Measurements from ENCODE around the gene FOXR1. TPM values are rescaled to one million over a fixed set of nuclear protein-coding genes. Genes with fewer than 3 reads are reported as not detected.

FOXR1 gene
- total and polyA plus RNA-seq, 8 donors: not detected

GRCh38 chr11:118928870-118929500 is 42.6 kb upstream of the FOXR1 start:
- Histone ChIP-seq H3K36me3 (no peaks in the 10 kb centered on the region), H3K4me3 (peak overlapping the region; percentile 65 to 84 (median 75)), H3K27ac (peak overlapping the region; percentile 92 to 99 (median 97)), H3K9me3 (no peaks in the 10 kb centered on the region), H3K27me3 (no peaks in the 10 kb centered on the region), H3K4me1 (peaks cover 42 to 68% (median 61%) of the 10 kb centered on the region in 4 donors)
- WGBS, 5 donors: 0 to 1% (median 0%) methylated on average over 19 to 26 of the region's 26 CpGs
- TF ChIP-seq POLR2AphosphoS5 (IDR thresholded peaks at IDR 0.05): no peak
- TF ChIP-seq EP300 (IDR thresholded peaks at IDR 0.05): no peak
- no peak for TF ChIP-seq POLR2A (IDR thresholded peaks at IDR 0.05)
- no peak for TF ChIP-seq CTCF (IDR thresholded peaks at IDR 0.05)
- intact Hi-C loops (cut with DNase I; ENCODE audit: low total_unique reads): loop anchor here (2.0 kb wide), 1 partner anchor 20 kb away; no protein-coding TSS in a partner anchor
- DNase-seq: no peak

DNA sequence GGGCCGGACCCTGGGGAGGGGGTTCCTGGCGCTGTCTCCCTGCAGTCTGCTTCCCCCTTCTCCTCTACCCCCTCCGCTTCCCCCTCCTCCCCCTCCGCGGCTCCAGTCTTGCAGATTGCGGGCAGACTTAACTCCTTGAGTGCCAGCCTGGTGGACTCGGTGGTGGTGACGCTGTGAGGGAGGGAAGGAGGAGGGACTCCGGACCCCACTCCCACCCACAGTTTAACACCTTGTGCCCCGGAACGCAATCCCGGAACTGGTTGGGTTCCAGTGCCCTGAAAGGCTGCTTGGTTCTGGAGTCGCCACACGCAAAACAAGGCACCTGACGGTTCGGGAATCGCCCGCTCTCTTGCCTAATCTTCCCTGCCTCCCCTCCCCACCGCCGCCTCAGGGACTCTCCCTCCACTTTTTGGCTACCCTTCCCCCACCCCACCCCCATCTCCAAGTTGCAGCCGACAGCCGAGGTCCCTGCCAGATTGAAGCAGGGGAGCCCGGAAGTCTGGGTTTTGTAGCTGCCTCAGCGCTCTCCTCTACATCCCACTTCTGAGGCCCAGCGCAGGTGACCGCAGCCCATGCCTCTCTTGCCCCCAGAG is 42.0 kb upstream of the FOXR1 start:
- DNase-seq: peak; percentile 93 to 97
- Histone ChIP-seq H3K36me3 (no peaks in the 10 kb centered on the region), H3K27ac (peak overlapping the region; percentile 92 to 99 (median 97)), H3K9me3 (no peaks in the 10 kb centered on the region), H3K4me1 (peaks cover 42 to 68% (median 60%) of the 10 kb centered on the region in 4 donors), H3K4me3 (peak overlapping the region; percentile 65 to 84 (median 75)), H3K27me3 (no peaks in the 10 kb centered on the region)
- peak in 2 of 3 donors; percentile 64 to 70 for TF ChIP-seq POLR2AphosphoS5 (IDR thresholded peaks at IDR 0.05)
- peak in 1 of 4 donors; percentile 20 for TF ChIP-seq POLR2A (IDR thresholded peaks at IDR 0.05)
- no peak for TF ChIP-seq EP300 (IDR thresholded peaks at IDR 0.05)
- intact Hi-C loops (cut with DNase I; ENCODE audit: low total_unique reads): loop anchor here (2.0 kb wide), 1 partner anchor 21 kb away; no protein-coding TSS in a partner anchor
- WGBS, 5 donors: 0 to 1% (median 0%) methylated on average over 18 to 24 of the region's 26 CpGs

DNA sequence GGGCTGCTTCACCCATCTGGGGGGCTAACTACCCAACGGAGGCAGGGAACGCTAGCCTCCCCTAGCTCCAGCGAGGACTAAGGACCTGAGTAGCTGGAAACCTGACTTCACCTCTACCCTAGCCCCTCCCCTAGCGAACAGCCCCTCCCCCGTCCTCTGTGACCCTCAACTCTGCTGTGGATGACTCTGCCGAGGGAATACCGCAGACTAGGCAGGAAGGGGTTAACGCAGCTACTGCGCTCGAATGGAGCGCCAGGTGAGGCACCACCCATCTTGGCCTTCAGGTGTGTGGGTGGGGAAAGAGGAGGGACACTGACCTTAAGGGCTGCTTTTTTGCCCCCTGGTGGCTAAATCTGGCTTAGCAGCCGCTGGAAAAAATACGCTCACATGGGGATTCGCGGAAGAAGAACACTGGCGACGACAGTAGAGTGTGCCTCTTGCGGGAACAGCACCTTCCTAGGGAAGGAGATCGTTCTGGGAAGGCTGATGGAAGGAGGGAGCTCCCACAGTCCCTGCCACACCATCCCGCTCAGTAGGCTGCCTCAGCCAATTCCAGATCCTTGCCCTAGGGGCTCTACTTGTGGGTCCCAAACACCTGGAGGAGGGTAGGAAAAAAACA is 41.4 kb upstream of the FOXR1 start:
- Histone ChIP-seq H3K4me3 (peak overlapping the region; percentile 65 to 84 (median 75)), H3K27ac (peak overlapping the region; percentile 92 to 99 (median 97)), H3K4me1 (peaks cover 42 to 68% (median 59%) of the 10 kb centered on the region in 4 donors), H3K36me3 (no peaks in the 10 kb centered on the region), H3K9me3 (no peaks in the 10 kb centered on the region), H3K27me3 (no peaks in the 10 kb centered on the region)
- TF ChIP-seq POLR2A (IDR thresholded peaks at IDR 0.05): no peak
- peak in 6 of 7 experiments; percentile 96 to 100 (median 98) for TF ChIP-seq CTCF (IDR thresholded peaks at IDR 0.05)
- peak; percentile 7 to 88 (median 58) for TF ChIP-seq POLR2AphosphoS5 (IDR thresholded peaks at IDR 0.05)
- no peak for TF ChIP-seq EP300 (IDR thresholded peaks at IDR 0.05)
- 0 to 1% (median 1%) methylated on average over 17 to 20 of the region's 20 CpGs for WGBS, 5 donors
- peak; percentile 95 to 96 for DNase-seq
- intact Hi-C loops (cut with DNase I; ENCODE audit: low total_unique reads): no loop called here

- peaks cover 35 to 59% (median 52%) of the 10 kb centered on the region in 4 donors for H3K4me1 ChIP-seq
- no peaks in the 10 kb centered on the region for H3K9me3 ChIP-seq
- H3K27ac ChIP-seq: peak overlapping the region in 1 of 5 donors; percentile 14
- TF ChIP-seq POLR2AphosphoS5 (IDR thresholded peaks at IDR 0.05): no peak
- TF ChIP-seq EP300 (IDR thresholded peaks at IDR 0.05): no peak
- no peaks in the 10 kb centered on the region for H3K27me3 ChIP-seq
- H3K4me3 ChIP-seq: no peak overlapping the region
- no peaks in the 10 kb centered on the region for H3K36me3 ChIP-seq
- no peak for DNase-seq
- intact Hi-C loops (cut with DNase I; ENCODE audit: low total_unique reads): no loop called here
These were observed 40.0 kb upstream of the FOXR1 start for GRCh38 chr11:118931571-118931970.

- H3K9me3 ChIP-seq: no peaks in the 10 kb centered on the region
- no peak overlapping the region for H3K4me3 ChIP-seq
- no peak for TF ChIP-seq POLR2AphosphoS5 (IDR thresholded peaks at IDR 0.05)
- TF ChIP-seq EP300 (IDR thresholded peaks at IDR 0.05): no peak
- no peak for TF ChIP-seq POLR2A (IDR thresholded peaks at IDR 0.05)
- TF ChIP-seq CTCF (IDR thresholded peaks at IDR 0.05): no peak
- DNase-seq: peak; percentile 42 to 71
- H3K36me3 ChIP-seq: no peaks in the 10 kb centered on the region
- 6 to 19% (median 14%) methylated on average over 4 of the region's 4 CpGs for WGBS, 5 donors
- H3K27ac ChIP-seq: peak overlapping the region in 4 of 5 donors; percentile 28 to 78 (median 60)
- peaks cover 24 to 42% (median 33%) of the 10 kb centered on the region in 4 donors for H3K4me1 ChIP-seq
- H3K27me3 ChIP-seq: no peaks in the 10 kb centered on the region
- intact Hi-C loops (cut with DNase I; ENCODE audit: low total_unique reads): no loop called here
These were observed 38.1 kb upstream of the FOXR1 start for GRCh38 chr11:118933486-118933885.

Data from stomach (tissue), 9 donors.